ENCODE data around the gene MASP1.

DNA sequence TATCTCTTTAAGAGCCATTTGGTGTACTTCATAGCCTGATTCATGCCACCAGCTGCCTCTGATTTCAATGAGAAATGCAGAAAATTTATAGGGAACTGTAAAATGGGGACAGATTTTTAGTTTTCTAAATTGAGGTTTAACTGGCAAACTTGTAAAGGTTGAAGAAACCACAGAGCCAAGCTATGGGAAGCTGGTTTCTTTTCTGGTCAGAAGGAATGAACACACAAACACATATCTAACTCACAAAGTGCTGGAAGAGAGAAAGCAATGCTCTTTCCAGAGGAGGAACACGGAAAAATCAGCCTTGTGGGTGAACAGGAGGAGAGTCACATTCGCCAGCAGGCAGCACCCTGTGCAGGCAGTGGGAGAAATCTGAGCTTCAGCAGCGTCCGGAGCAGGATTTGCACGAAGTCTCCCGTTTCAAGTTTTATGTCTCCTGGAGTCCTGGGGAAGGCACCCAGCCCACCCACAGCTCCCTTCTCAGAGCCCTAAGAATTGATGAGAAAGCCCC, 481 bp downstream of the MASP1 start:
- TF ChIP-seq CTCF (IDR thresholded peaks at IDR 0.05) (no peak), POLR2A (IDR thresholded peaks at IDR 0.05) (no peak)
